8988T (cell line): ENCODE results near the gene CRACR2B.
A peak's percentile ranks its signal among the peaks of the same experiment; 100 is the strongest.

ENCODE experiments used
- DNase-seq: peaks from one replicate; pipeline ENCODE4 v3.0.0; 2011

CRACR2B gene

DNA sequence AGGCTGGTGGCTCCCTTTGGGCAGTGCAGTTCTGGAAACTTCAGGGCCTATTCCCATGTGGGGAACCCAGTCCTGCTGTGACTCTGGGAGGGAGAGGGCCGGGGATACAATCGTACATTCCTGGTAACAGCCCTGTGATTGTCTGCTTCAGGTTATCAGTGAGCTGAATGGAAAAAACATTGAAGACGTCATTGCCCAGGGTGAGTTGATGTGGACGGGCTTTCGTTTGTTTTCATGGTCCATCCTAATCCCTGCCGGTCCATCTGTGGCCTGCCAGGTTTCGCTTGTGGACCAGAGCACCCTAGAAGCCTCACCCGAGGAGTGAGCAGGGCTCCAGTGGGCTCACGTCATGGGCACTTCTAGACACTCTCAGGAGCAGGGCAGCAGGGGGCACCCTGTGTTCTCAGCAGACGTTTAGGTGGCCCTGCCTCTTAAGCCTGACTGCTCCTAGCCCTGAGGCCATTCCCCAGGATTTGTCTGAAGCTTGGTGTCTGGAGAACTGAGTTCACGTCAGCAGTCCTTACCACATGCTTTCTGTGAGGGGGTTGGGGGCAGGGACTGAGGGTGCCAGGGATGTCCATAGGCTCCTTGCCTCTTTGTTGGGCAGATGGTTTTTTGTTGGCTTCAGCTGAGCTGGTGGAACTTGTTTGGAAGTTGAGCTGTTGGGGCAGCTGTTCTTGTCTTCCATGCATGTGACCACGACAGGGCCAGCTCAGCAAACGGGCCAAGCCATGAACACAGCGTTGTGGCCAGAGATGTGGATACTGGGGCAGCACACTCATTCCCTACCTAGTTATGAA is 16.1 kb upstream of the CRACR2B start:
- no peak for DNase-seq

DNA sequence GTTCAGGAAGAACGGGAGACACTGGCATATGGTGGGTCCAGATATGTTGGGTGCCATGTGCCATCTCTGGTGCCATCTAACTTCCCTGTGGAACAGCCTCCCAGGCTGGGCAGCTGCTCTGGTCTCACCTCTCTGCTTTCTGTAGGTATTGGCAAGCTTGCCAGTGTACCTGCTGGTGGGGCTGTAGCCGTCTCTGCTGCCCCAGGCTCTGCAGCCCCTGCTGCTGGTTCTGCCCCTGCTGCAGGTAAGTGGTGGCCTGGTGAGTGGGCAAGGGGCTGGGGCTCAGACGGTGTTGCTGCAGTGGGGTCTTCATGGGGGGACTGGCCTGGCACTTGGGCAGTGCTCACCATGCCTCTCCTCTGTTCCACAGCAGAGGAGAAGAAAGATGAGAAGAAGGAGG is 15.3 kb upstream of the CRACR2B start:
- DNase-seq, result no peak

DNA sequence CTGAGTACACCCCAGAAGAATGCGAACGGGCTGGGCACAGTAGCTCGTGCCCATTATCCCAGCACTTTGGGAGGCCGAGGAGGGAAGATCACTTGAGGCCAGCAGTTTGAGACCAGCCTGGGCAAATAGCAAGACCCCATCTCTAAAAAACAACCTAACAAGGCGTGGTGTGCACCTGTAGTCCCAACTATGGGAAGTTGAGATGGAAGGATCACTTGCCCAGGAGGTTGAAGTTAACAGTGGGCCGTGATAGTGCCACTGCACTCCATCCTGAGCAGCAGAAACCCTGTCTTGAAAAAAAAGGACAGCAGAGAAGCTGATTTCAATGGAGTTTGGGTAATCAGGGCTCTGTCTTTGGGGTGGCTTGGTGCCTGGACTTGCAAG is 14.7 kb upstream of the CRACR2B start:
- DNase-seq, result no peak

DNA sequence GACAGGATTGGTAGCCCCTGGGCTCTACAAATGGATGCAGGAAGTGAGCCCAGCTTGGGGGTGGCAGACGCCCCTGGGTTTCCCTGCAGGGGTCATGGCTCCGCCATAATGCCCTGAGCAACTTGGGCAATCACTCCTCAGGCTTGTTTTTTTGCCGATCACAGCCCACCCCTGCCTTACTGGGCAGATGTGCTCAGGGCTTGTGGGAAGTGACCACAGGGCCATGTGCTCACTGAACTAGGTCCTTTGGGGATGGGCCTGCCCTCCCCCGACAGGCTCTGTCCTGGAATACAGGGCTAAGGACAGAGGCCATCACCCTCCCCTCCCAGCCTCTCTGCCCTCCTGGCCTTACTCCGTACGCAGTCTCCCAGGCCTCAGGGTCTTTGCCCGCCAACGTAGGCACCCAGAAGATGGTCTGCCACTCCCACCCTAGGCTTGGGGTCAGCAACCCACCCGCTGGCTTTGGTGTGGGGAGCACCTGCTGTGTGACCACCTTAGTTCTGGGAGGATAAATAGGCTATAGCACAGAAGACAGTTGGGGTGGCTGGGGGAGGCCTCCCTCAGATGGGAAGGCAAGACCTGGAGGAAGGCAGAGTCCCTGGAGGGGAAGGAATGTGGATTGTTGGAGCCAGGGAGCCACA is 14.1 kb upstream of the CRACR2B start:
- DNase-seq, result no peak

DNA sequence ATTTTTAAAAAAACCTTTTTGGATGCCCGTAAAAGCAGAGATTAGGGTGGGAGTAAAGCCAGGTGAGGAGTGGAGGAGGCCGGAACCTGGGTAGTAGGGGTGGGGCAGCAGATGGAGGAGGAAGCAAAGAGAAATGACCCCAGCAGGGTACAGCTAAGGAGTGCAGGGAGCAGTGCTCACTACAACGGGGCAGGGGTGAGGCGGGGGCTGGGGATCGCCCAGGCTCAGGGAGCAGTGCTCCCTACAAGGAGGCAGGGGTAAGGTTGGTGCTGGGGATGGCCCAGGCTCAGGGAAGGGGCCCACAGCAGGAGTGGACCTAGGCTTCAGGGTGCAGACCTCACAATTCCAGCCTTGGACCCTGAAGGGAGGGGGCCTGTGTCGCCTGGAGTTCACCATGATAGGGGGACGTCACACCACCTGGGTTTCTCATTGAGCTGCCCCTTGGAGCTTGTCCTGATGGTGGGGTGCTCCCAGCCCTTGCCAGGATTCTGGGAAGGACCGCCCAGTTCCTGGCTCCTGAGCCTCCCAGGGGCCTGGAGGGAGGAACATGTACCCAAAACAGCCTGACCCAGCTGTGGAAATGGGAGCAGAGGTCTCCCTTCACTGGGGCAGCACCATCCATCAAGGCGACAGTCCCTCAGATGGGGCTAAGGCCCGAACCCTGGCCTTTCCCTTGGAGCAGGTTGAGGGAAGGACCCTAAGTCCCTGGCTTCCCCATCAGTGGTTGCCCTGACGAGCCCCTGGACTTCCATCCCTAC is 11.9 kb upstream of the CRACR2B start:
- DNase-seq, result no peak

DNA sequence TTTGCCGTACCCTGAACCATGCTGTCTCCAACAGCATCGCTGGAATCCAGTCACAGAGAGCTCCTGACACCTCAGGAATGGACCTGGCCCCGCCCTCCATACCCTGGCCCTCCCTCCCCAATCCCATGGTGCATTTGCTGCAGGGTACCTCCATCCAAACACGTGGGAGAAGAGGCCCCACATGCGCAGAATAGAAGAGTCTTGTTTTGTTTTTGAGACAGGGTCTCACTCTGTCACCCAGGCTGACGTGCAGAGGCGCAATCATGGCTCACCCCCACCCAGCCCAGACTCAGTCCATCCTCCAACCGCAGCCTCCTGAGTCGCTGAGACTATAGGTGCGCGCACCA is 11.3 kb upstream of the CRACR2B start:
- no peak for DNase-seq

DNA sequence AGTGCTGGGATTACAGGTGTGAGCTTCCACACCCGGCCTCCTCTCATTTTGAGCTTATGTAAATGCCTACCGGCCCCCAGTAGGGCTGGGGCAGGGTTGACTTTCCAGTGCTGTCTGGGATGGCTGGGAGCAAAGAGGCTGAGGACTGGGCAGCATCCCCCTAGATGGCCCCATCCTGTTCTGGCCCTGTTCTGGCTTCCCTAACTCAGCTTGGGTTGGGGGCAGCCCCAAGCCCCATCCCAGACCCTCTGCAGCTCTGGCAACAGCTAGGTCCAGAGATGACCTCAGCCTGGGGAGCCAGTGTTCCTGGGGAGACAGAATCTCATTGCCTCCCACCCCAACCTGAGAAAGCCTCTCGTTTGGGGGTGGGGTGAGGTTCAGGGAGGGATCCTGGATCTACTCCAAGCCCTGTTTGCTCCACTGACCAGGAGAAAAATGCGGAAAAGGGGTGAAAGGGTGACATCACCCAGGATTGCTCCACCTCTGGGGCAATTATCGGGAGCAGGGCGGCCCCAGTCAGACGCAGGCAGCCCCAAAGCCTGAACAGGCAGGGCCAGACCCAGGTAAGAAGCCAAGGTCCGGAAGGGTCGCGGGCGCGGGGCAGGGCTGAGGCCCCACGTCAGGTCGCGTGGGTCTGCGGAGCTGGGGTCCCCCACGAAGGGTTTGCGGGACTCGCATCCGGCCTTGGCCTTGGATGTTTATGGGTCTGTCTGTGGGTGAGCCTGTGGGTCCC is 9.2 kb upstream of the CRACR2B start, which contains the start of gene PNPLA2:
Gene PNPLA2, plus strand, starts transcription at position 519 of the 733 bp plus-strand sequence. CDS start 805 bp downstream, outside the sequence.
- DNase-seq, result no peak

DNA sequence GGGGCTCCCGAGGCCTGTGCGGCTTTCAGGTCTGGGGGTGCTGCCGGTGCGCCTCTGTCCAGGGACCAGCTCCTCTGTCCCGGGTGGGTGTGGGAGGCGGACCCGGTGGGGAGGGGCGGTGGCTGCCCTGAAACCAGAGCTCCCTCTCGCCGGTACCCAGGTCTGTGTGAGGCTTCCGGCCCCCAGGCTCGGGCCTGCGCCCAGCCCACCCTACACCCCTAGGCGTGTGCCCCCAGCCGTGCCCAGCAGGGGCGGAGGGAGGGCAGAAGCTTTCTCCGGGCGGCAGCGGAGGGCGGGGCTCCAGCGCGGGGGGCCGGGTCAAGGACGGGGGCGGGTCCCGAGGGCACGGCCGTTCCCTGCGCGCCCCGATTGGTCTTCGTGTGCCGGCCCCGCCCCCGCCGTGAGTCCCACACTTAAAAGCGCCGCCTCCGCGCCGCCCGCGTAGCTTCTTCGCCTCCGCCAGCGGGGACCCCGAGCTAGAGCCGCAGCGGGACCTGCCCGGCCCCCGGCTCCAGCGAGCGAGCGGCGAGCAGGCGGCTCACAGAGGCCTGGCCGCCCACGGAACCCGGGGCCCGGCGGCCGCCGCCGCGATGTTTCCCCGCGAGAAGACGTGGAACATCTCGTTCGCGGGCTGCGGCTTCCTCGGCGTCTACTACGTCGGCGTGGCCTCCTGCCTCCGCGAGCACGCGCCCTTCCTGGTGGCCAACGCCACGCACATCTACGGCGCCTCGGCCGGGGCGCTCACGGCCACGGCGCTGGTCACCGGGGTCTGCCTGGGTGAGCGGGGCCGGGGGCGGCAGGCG is 8.4 kb upstream of the CRACR2B start:
- peak; percentile 94 for DNase-seq

DNA sequence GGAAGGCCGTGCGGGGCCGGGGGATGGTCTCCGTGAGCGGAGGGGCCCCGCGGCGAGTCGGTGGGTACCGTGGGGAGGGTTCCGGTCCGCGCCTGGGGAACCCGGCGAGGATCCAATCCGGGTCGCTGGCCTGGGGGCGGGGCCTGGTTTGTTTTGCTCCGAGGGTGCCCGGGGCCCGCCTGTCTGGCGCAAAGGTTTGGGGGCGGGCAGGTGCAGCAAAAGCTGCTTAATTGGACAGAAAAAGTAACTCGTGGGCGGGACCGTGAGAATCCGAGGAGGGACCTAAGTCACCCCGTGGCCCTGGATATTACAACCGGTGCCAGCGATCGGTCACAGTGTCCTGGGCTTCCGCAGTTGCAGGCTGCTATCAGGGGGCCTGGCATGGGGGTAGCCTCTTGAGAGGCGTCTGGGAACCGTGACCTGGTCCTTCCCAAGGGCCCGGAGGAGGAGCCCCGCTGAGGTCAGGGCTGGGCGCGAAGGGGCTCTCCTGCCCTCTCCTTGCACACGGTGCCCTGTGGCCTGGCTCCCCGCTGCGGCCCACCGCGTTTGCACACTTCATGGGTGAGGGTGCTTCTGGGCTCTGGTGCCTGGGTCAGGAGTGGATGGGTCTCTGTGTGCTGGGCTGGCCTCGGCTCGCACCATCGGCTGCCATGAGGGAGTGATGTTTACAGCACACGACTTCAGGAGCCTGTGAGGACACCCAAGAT is 7.6 kb upstream of the CRACR2B start:
- peak; percentile 96 for DNase-seq

DNA sequence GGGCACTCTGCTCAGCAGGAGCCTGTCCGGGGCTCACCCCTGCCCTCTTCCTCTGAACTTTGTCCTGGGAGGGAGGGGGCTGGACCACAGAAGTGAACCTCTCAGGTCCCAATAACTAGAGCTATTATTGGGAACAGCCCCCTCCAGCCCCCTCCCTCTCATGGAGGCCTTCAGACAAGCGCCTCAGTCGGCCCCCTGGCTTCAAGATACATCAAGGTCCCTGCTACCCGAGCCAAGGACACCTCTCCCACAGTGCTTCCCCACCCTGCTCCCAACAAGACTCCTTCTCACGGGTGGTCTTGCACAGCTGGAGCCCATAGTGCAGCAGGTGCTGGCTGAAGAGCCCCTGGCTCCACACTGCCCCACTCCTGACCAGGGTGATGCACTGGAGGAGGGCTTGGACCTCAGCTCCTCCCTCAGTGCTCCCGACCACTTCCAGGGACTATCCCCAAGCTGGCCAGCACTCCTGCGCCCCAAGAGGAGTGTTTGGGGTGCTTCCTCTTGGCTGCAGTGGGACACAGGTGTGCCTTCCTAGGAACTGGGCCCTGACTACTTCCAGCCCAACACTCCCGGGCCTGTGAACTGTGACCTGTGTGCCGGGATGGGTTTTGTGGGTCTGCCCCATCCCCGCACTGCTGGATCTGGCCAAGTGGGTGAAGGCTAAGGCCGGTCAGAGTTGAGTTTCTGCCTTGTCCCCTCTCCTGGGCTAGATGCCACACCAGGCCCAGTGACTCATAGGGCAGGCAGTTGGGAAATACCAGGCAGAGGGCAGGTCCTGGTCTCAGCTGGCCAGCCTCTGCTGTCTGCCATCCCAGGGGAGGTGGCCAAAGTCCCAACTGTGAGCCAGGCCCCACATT is 6.8 kb upstream of the CRACR2B start:
- DNase-seq, result peak; percentile 97

DNA sequence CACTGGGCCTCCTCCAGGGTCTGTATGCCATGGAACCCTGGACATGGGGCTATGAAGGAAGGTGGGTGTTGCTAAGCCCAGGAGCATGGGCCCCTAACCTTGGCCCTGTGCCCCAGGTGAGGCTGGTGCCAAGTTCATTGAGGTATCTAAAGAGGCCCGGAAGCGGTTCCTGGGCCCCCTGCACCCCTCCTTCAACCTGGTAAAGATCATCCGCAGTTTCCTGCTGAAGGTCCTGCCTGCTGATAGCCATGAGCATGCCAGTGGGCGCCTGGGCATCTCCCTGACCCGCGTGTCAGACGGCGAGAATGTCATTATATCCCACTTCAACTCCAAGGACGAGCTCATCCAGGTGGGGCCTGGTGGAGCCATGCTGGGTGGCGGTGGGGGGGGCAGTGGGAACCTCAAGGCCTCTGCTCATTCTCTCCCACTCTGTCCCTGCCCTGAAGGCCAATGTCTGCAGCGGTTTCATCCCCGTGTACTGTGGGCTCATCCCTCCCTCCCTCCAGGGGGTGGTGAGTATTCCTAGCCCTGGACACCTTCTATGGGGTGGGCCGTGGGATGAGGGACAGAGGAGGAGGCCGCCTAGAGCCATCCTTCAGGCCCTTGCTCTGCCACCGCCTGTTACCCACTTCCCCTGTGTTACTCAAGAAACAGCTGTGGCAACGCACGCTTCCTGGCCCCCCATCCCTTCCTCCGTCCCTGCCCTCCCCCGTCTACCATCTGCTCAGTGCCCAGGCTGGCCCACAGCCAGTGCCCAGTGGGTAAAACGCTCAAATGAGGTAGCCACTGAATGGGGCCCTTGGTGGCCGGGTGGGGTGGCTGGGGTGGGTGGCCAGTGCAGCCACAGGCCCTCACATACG is 6.0 kb upstream of the CRACR2B start:
- no peak for DNase-seq

DNA sequence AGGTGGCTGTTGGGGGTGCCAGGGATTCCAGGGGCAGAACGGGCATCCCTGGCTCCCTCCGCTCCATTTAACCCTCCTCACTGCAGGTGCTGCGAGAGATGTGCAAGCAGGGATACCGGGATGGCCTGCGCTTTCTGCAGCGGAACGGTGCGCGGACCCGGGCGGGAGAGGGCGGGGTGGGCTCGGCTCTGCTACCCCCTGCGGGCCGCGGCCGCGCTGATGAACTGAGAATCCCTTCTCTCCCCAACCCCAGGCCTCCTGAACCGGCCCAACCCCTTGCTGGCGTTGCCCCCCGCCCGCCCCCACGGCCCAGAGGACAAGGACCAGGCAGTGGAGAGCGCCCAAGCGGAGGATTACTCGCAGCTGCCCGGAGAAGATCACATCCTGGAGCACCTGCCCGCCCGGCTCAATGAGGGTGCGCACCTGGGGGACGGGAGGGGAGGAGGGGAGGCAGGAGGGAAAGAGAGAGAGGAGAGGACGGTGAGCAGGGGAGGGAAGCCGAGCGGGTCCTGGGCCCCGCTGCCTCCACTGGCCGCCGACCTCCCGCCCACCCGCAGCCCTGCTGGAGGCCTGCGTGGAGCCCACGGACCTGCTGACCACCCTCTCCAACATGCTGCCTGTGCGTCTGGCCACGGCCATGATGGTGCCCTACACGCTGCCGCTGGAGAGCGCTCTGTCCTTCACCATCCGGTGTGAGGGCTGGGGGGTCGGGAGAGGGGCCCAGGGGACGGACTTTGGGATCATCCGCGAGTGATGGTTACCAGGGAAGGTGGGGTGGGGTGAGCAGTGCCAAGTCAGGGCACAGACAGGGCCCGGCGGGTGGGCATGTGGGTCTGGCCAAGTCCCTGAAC is 4.1 kb upstream of the CRACR2B start:
- no peak for DNase-seq

DNA sequence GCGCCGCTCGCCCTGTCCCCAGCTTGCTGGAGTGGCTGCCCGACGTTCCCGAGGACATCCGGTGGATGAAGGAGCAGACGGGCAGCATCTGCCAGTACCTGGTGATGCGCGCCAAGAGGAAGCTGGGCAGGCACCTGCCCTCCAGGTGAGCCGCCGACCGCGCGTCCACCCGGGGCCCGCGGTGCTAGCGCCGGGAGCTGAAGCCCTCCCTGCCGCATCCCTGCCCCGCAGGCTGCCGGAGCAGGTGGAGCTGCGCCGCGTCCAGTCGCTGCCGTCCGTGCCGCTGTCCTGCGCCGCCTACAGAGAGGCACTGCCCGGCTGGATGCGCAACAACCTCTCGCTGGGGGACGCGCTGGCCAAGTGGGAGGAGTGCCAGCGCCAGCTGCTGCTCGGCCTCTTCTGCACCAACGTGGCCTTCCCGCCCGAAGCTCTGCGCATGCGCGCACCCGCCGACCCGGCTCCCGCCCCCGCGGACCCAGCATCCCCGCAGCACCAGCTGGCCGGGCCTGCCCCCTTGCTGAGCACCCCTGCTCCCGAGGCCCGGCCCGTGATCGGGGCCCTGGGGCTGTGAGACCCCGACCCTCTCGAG is 3.3 kb upstream of the CRACR2B start:
- no peak for DNase-seq

DNA sequence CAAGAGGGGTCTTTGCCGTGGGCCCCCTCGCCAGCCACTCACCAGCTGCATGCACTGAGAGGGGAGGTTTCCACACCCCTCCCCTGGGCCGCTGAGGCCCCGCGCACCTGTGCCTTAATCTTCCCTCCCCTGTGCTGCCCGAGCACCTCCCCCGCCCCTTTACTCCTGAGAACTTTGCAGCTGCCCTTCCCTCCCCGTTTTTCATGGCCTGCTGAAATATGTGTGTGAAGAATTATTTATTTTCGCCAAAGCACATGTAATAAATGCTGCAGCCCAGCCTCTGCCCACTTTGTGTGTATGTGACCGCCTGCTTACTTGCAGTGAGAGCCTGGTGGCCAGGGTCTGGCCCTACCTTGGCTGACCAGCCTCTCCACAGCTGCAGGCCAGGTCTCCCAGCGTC is 2.8 kb upstream of the CRACR2B start:
- DNase-seq, result no peak

DNA sequence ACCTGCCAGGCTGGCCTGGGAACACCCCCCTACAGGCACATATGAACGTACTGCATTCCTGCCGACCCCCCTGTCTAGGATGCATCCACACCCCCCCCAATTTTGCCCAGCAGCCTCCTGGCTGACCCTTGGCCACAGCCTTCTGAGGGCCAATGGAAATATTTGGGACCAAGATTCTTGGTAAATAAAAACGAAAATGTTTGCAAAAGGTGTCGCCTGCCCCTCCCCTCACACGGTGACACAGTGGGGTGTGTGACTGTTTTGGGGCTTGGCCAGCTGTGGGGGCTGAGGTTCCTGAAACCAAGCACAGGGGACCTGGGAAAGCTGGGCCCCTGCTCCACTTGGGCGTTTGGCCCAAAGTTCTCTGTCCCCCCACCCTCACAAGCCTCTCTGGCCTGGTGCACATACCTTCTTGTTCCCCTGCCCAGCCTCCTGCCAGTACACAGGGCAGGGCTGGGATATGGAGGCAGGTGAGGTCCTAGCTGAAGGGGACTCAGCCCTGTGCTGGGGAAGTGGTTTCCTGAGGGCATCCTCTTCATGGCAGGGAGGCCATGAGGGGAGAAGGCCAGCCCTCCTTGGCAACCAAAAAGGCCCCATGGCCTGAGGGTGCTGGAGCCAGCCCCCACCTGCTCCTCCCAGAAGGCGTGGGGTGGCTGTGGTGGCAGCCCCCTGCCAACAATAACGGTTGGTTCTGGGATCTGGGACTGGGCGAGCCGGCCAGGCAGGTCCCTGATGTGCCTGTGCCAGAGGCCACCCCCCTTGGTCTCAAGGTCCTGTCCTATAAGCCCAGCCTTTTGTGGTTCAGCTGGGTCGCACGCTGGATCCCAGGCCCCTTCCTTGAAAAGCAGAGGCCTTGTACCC is 2.1 kb upstream of the CRACR2B start:
- DNase-seq, result no peak

DNA sequence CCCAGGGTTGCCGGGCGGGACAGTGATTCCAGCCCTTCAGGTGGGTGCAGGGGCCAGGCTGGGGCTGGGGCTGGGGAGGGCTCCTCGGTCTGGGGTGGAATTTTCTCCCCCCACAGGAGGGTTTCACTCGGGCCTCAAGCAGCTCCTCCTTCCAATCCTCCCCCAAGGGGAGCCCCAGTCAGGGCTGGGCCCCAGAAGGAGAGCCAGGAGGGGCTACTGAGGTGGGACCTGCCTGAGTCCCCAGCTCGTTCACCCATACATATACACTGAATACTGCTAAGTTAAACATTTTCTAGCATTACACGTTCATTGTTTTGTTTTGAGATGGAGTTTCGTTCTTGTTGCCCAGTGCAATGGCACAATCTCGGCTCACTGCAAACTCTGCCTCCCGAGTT is 1.5 kb upstream of the CRACR2B start:
- no peak for DNase-seq

DNA sequence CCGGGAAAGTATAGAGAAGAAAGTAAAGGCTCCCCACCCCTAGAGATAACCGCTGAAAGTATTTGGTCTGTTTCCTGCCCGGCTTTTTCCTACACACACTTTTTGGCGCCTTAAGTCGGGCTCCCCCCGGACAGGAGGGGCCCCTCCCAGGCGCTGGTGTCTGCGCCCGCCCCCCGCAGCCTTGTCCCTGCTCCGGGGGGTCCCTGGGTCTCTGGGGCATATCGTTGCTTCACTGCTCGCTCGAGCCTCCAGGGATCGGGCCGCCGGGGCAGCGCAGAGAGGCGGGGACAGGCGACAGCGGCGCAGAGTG is 928 bp upstream of the CRACR2B start:
- no peak for DNase-seq
